CD4-positive, alpha-beta T cell treated with Interferon gamma for 1 hour (primary cell): ENCODE data around the gene APBB1.
A peak's percentile ranks its signal among the peaks of the same experiment; 100 is the strongest.
"Not testable (repeated sequence)": the region's sequence is repeated elsewhere in the genome, so short reads cannot be mapped to it uniquely, and the experiment has no call there.

Experiments used
- DNase-seq: peaks from one replicate; pipeline ENCODE4 v3.0.0-alpha.2; 2020

The APBB1 gene

GRCh38 chr11:6415797-6416196 is 3.1 kb downstream of the APBB1 start:
- DNase-seq = no peak

- no peak for DNase-seq
Measured at GRCh38 chr11:6414874-6415328, 4.0 kb downstream of the APBB1 start.

- peak; percentile 71 for DNase-seq
Measured at GRCh38 chr11:6413791-6414201, 5.1 kb downstream of the APBB1 start.

- DNase-seq = no peak
Measured at GRCh38 chr11:6411594-6412031, 7.3 kb downstream of the APBB1 start.

GRCh38 chr11:6410695-6411430 is 8.0 kb downstream of the APBB1 start:
- no peak for DNase-seq

- no peak for DNase-seq
Measured at GRCh38 chr11:6406370-6406769, 12.5 kb downstream of the APBB1 start.

- DNase-seq = no peak
Measured at GRCh38 chr11:6405846-6406245, 13.0 kb downstream of the APBB1 start.

GRCh38 chr11:6405052-6405667 is 13.7 kb downstream of the APBB1 start:
- DNase-seq = no peak

GRCh38 chr11:6404342-6405051 is 14.4 kb downstream of the APBB1 start:
- peak; percentile 48 for DNase-seq

GRCh38 chr11:6403539-6403938 is 15.4 kb downstream of the APBB1 start:
- DNase-seq = no peak

- peak; percentile 81 for DNase-seq
Measured at GRCh38 chr11:6402561-6402981, 16.3 kb downstream of the APBB1 start.

- DNase-seq = no peak
Measured at GRCh38 chr11:6402061-6402470, 16.8 kb downstream of the APBB1 start.

GRCh38 chr11:6401464-6401863 is 17.4 kb downstream of the APBB1 start:
- DNase-seq = no peak

- no peak for DNase-seq
Measured at GRCh38 chr11:6400431-6401345, 18.2 kb downstream of the APBB1 start.

GRCh38 chr11:6397636-6398035 is 21.3 kb downstream of the APBB1 start:
- DNase-seq = no peak

GRCh38 chr11:6397156-6397555 is 21.7 kb downstream of the APBB1 start:
- no peak for DNase-seq

GRCh38 chr11:6395470-6396060 is 23.3 kb downstream of the APBB1 start:
- no peak for DNase-seq

- no peak for DNase-seq
Measured at GRCh38 chr11:6393989-6394670, 24.8 kb downstream of the APBB1 start.

- DNase-seq = not testable (repeated sequence)
Measured at GRCh38 chr11:6392251-6392650, 26.6 kb downstream of the APBB1 start.

- DNase-seq = no peak
Measured at GRCh38 chr11:6391537-6392134, 27.3 kb downstream of the APBB1 start.
